Heart right ventricle (tissue), 16 donors: ENCODE measurements around the gene EHD1. TPM values are rescaled to one million over a fixed set of nuclear protein-coding genes. Genes with fewer than 3 reads are reported as not detected.

Experiments used
- ATAC-seq, 8 donors: fragments of 200-7000 bp; cut with Tn5 transposase; one replicate each; pipeline ENCODE4 v1.9.1; 2020; ENCODE audit warnings: mild to moderate bottlenecking in 8 of 8, moderate library complexity in 8 of 8, moderate number of reproducible peaks in 1 of 8
- DNase-seq, 2 donors: peaks; one replicate each; pipeline ENCODE4 v3.0.0-alpha.2; 2020
- H3K27ac ChIP-seq, 10 donors: fragments of 200-600 bp; sonication (generic) in 2 of 10; one replicate each; pipeline versions ENCODE4 v1.5.0 to v1.8.0; 2020 to 2022; ENCODE audit warnings: mild to moderate bottlenecking in 3 of 10
- H3K27me3 ChIP-seq, 7 donors: fragments of 200-600 bp; one replicate each; pipeline ENCODE4 v1.8.0; 2021 to 2022; ENCODE audit warnings: mild to moderate bottlenecking in 2 of 7
- H3K36me3 ChIP-seq, 9 donors: fragments of 200-600 bp; sonication (generic) in 1 of 9; one replicate each; pipeline versions ENCODE4 v1.5.0 to v1.8.0; 2020 to 2022; ENCODE audit warnings: mild to moderate bottlenecking in 2 of 9
- H3K4me1 ChIP-seq, 9 donors: fragments of 200-600 bp; sonication (generic) in 1 of 9; one replicate each; pipeline versions ENCODE4 v1.5.0 to v1.8.0; 2020 to 2022; ENCODE audit warnings: mild to moderate bottlenecking in 4 of 9
- H3K4me3 ChIP-seq, 10 donors: fragments of 200-600 bp; sonication (generic) in 2 of 10; one replicate each; pipeline versions ENCODE4 v1.5.0 to v1.8.0; 2020 to 2022; ENCODE audit warnings: mild to moderate bottlenecking in 7 of 10, moderate library complexity in 2 of 10
- H3K9me3 ChIP-seq, 11 donors: fragments of 200-600 bp in 10 of 11; sonication (generic) in 2 of 11; one replicate each; pipeline versions ENCODE4 v1.5.0 to v1.8.0; 2013 to 2022; ENCODE audit warnings: mild to moderate bottlenecking in 2 of 11, control low read depth in 1 of 11, moderate library complexity in 1 of 11
- WGBS, 2 donors: extraction: QIAGEN DNeasy Blood & Tissue Kit; methylation state at CpG; one replicate each; pipeline ENCODE4 v1.1.7; 2013; ENCODE audit warnings: inconsistent platforms in 1 of 2; 5-methylcytosine and 5-hydroxymethylcytosine counted together
- intact Hi-C, 10 donors: fragments of 100-400 bp; cut with DNase I; formaldehyde crosslinking; loops; one replicate each; pipeline versions ENCODE4 v1.11.1 to v1.14.2; 2022
- polyA plus RNA-seq, 2 donors: library from polyadenylated mRNA; stranded (reverse); fragments of 200-250 nt; gene quantifications; one replicate each; pipeline ENCODE4 v1.2.3, GENCODE V29; 2013
- total RNA-seq, 10 donors: library from RNA; stranded (reverse); fragmentation: NEBNext Ultra II Directional in 3 of 10; extraction: Animal tissue kit (Norgen Biotek cat#: 25700) in 3 of 10; gene quantifications; one replicate each; pipeline versions ENCODE4 v1.2.1 to v1.2.4, GENCODE V29; 2021 to 2023
- TF ChIP-seq, protein P1 (sequence below), 9 donors: fragments of 200-600 bp; sonication (generic) in 2 of 9; IDR thresholded peaks; one replicate each; pipeline versions ENCODE4 v1.5.0 to v1.8.0; 2021 to 2022; ENCODE audit warnings: antibody characterized with exemption in 9 of 9, mild to moderate bottlenecking in 5 of 9, moderate library complexity in 1 of 9
- donor health status: Arrhythmogenic right ventricular cardiomyopathy.
- donor health status: ischemic (EF 13 %, LVEDD 7.1; RV severe dilation, severe dysfunction).
- donor health status: healthy with polysubstance abuse.
- donor health status: DM: no; HTN: yes; CAD: no.
- donor health status: DM: no; HTN: no; CAD: no.
- donor health status: ischemic (EF 25% LVEDD 6.9; RV normal size, moderate dysfunction).
- donor health status: ischemic (EF 25% LVEDD 5.7; RV mildly dilated, moderate dysfunction).
- donor health status: healthy.
- donor health status: DM: yes; HTN: yes; CAD: no.
- donor health status: Ischemic cardiomyopathy.
- donor health status: ischemic (EF 35%, LVEDD 5.7; RV mildly dilated, moderate dysfunction).
- donor health status: nonischemic (EF 11% LVEDD 7.7; RV severe dilation, severe dysfunction).
- donor health status: DM: yes; HTN: yes; CAD: no.
- donor health status: PGD.
- donor health status: ischemic (EF 29% LVEDD 5.4; RV normal size, mild dysfunction).
- donor health status: nonischemic (EF 23%, LVEDD 6.1; RV moderate dilation, normal function).

Gene EHD1
- total and polyA plus RNA-seq, 12 donors: 26.0 to 73.1 (median 41.1) TPM

DNA sequence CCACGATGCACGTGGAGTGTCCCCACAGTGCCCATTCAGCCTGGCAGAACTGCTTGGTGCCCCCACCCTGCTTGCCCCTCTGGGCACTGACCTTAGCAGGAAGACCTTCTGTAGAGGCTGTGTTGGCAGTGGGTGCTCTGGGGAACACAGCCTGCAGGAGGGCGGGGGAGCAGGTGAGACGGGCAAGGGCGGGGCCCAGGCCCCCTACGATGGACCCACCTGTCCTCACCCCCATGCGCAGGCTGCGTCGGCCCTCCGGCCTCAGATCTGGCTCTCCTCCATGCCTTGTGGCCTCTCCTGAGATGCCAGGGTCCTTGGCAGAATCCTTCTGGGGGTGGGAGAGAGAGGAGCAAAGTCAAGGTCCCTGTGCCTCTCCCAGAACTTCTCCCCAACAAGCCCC is 44.9 kb downstream of the EHD1 start:
- WGBS, 2 donors: 89 to 96% methylated on average over 10 of the region's 10 CpGs
- intact Hi-C loops: no loop called here
- ATAC-seq (no peak), DNase-seq (no peak)
- no peak overlapping the region for H3K27ac ChIP-seq
- no peaks in the 10 kb centered on the region for H3K9me3 ChIP-seq
- TF ChIP-seq, protein P1, sequence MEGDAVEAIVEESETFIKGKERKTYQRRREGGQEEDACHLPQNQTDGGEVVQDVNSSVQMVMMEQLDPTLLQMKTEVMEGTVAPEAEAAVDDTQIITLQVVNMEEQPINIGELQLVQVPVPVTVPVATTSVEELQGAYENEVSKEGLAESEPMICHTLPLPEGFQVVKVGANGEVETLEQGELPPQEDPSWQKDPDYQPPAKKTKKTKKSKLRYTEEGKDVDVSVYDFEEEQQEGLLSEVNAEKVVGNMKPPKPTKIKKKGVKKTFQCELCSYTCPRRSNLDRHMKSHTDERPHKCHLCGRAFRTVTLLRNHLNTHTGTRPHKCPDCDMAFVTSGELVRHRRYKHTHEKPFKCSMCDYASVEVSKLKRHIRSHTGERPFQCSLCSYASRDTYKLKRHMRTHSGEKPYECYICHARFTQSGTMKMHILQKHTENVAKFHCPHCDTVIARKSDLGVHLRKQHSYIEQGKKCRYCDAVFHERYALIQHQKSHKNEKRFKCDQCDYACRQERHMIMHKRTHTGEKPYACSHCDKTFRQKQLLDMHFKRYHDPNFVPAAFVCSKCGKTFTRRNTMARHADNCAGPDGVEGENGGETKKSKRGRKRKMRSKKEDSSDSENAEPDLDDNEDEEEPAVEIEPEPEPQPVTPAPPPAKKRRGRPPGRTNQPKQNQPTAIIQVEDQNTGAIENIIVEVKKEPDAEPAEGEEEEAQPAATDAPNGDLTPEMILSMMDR (IDR thresholded peaks at IDR 0.05): no peak
- no peaks in the 10 kb centered on the region for H3K27me3 ChIP-seq
- H3K4me1 ChIP-seq: no peaks in the 10 kb centered on the region
- H3K4me3 ChIP-seq: no peak overlapping the region
- no peaks in the 10 kb centered on the region for H3K36me3 ChIP-seq

DNA sequence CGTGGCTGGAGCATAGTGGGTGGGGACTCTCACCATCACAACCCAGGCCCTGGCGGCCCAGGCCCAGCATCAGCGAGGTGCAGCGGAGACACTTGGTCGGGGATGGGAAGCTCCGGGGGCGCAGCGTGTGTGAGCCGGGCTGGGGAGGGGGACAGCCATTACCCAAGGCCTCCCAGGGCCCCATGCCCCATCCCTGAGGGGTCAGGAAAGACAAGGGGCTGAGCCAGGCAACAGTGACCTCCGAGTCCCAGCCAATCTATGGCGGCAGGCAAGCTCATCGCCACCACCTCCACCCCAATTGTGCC is 45.3 kb downstream of the EHD1 start:
- intact Hi-C loops: no loop called here

GRCh38 chr11:64832467-64833197 is 45.8 kb downstream of the EHD1 start:
- no peak for DNase-seq
- Histone ChIP-seq H3K36me3 (no peaks in the 10 kb centered on the region), H3K27me3 (no peaks in the 10 kb centered on the region), H3K4me3 (no peak overlapping the region), H3K27ac (no peak overlapping the region), H3K4me1 (no peaks in the 10 kb centered on the region), H3K9me3 (no peaks in the 10 kb centered on the region)
- no peak for ATAC-seq
- TF ChIP-seq, protein P1 (IDR thresholded peaks at IDR 0.05): no peak
- intact Hi-C loops: no loop called here
- WGBS, 2 donors: 92 to 94% methylated on average over 21 of the region's 21 CpGs

More for the DNA sequence above, 45.3 kb downstream of the EHD1 start:
- H3K9me3 ChIP-seq: no peaks in the 10 kb centered on the region
- 94 to 95% methylated on average over 12 of the region's 12 CpGs for WGBS, 2 donors
- DNase-seq (no peak), ATAC-seq (no peak)
- no peaks in the 10 kb centered on the region for H3K27me3 ChIP-seq
- H3K27ac ChIP-seq: no peak overlapping the region
- no peaks in the 10 kb centered on the region for H3K36me3 ChIP-seq
- TF ChIP-seq, protein P1 (IDR thresholded peaks at IDR 0.05): no peak
- H3K4me3 ChIP-seq: no peak overlapping the region
- no peaks in the 10 kb centered on the region for H3K4me1 ChIP-seq

- Histone ChIP-seq H3K36me3 (no peaks in the 10 kb centered on the region), H3K27ac (no peak overlapping the region), H3K4me3 (no peak overlapping the region), H3K4me1 (no peaks in the 10 kb centered on the region), H3K27me3 (no peaks in the 10 kb centered on the region), H3K9me3 (no peaks in the 10 kb centered on the region)
- WGBS, 2 donors: 89 to 91% methylated on average over 24 of the region's 24 CpGs
- intact Hi-C loops: no loop called here
- TF ChIP-seq, protein P1 (IDR thresholded peaks at IDR 0.05): no peak
- ATAC-seq: no peak
- no peak for DNase-seq
Measured at GRCh38 chr11:64831411-64831891, 47.0 kb downstream of the EHD1 start.
